Progenitor cell of endocrine pancreas (in vitro differentiated cells): ENCODE measurements around the gene NCAN. TPM values are rescaled to one million over a fixed set of nuclear protein-coding genes. Genes with fewer than 3 reads are reported as not detected.
"Not testable (repeated sequence)": the region's sequence is repeated elsewhere in the genome, so short reads cannot be mapped to it uniquely, and the experiment has no call there.

Source experiments
- DNase-seq: peaks from one replicate; pipeline ENCODE4 v3.0.0; 2021; ENCODE audit warnings: low spot score; ENCODE audit not compliant: unreplicated experiment
- H3K27ac Mint-ChIP-seq: 2 replicates; pipeline ENCODE4 v1.8.0; 2021; ENCODE audit warnings: mild to moderate bottlenecking, moderate library complexity, mixed read lengths
- H3K27me3 Mint-ChIP-seq: 2 replicates; pipeline ENCODE4 v1.8.0; 2021; ENCODE audit warnings: mixed read lengths
- H3K36me3 Mint-ChIP-seq: 2 replicates; pipeline ENCODE4 v1.8.0; 2022; ENCODE audit warnings: mixed read lengths; ENCODE audit not compliant: insufficient read depth
- H3K4me1 Mint-ChIP-seq: 2 replicates; pipeline ENCODE4 v1.8.0; 2021; ENCODE audit warnings: low read depth, mixed read lengths
- H3K4me3 Mint-ChIP-seq: 2 replicates; pipeline ENCODE4 v1.8.0; 2021; ENCODE audit warnings: low read depth, mild to moderate bottlenecking, moderate library complexity, mixed read lengths
- H3K9me3 Mint-ChIP-seq: 2 replicates; pipeline ENCODE4 v1.8.0; 2021; ENCODE audit warnings: low read depth, mixed read lengths
- CTCF ChIP-seq: fragments of 200-600 bp; sonication (generic); IDR thresholded peaks from one replicate; pipeline ENCODE4 v1.5.0; 2021; ENCODE audit warnings: antibody characterized with exemption, mild to moderate bottlenecking; ENCODE audit not compliant: unreplicated experiment
- total RNA-seq: library from RNA; stranded (reverse); gene quantifications from 2 replicates; pipeline ENCODE4 v1.2.1, GENCODE V29; 2021

The NCAN gene
- total RNA-seq, 1 donor from 2014 or later = 0.17 TPM

DNA sequence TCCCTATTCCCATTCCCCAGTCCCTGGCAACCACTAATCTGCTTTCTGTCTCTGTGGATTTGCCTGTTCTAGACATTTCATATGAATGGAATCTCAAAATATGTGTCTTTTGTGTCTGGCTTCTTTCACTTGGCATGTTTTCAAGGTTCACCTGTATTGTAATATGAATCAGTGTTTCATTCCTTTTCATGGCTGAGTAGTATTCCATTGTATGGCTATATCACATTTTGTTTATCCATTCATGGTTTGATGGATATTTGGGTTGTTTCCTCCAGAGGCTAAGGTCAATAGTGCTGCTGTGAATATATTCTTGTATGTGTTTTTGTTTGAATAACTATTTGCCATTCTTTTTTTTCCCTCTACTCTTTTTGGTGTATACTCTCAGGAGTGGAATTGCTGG lies 24.4 kb downstream of the NCAN start:
- no peaks in the 10 kb centered on the region for H3K36me3 Mint-ChIP-seq
- no peak overlapping the region for H3K27ac Mint-ChIP-seq
- peaks cover 26% of the 10 kb centered on the region for H3K27me3 Mint-ChIP-seq

DNA sequence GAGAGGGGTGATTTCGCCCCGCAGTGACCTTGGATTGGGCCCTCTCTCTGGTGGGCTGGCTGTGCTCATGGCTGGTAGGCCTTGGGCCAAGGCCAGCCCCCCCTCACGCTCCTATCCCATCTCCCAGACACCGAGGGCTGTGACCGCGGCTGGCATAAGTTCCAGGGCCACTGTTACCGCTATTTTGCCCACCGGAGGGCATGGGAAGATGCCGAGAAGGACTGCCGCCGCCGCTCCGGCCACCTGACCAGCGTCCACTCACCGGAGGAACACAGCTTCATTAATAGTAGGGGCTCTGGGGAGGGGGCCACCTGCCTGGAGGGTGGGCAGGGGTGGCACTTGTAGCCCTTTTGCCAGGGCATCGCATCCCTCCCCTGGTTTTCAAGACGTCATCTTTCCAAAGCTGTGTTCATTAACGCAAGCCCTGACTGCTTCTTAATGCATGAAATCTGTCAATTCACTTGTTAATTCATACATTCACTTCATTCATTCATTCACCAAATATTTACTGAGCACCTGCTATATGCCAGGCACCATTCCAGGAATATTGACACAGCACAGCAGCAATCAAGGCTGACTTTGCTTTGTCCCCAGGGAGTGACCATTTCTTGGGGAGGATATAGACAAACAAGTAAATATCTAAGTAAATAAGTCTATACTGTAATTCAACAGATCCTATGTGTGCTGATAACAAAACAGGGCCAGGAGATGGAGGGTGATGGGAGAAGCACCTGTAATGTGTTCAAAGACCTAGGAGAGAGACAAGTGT lies 26.6 kb downstream of the NCAN start:
- TF ChIP-seq CTCF = no peak
- no peak for DNase-seq
- H3K4me1 Mint-ChIP-seq = no peaks in the 10 kb centered on the region
- H3K27ac Mint-ChIP-seq = no peak overlapping the region
- H3K27me3 Mint-ChIP-seq = peaks cover 18% of the 10 kb centered on the region
- H3K4me3 Mint-ChIP-seq = no peak overlapping the region
- H3K36me3 Mint-ChIP-seq = no peaks in the 10 kb centered on the region
- H3K9me3 Mint-ChIP-seq = peaks cover 6% of the 10 kb centered on the region

More for the DNA sequence above, 24.4 kb downstream of the NCAN start:
- no peak for TF ChIP-seq CTCF
- DNase-seq = no peak
- Mint-ChIP-seq H3K4me1 (no peaks in the 10 kb centered on the region), H3K4me3 (no peak overlapping the region), H3K9me3 (peaks cover 6% of the 10 kb centered on the region)

DNA sequence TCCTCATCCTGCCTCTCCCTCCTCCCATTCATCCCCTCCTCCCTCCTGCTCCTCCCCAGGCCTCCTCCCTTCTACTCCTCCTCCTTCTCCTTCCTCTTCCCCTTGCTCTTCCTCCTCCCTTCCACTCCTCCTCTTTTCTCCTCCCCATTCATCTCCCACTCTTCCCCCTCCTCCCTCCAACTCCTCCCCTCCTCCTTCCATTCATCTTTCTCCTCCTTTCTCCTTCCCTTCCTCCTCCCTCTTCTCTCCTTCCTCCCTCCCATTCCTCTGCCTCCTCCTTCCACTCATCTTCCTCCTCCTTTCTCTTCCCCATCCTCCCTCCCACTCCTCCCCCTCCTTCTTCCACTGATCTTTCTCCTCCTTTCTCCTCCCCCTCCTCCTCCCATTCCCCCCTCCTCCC lies 27.9 kb downstream of the NCAN start:
- Mint-ChIP-seq H3K36me3 (no peaks in the 10 kb centered on the region), H3K4me1 (no peaks in the 10 kb centered on the region), H3K9me3 (peaks cover 6% of the 10 kb centered on the region), H3K27me3 (peaks cover 18% of the 10 kb centered on the region), H3K27ac (no peak overlapping the region), H3K4me3 (no peak overlapping the region)
- no peak for TF ChIP-seq CTCF
- no peak for DNase-seq

- no peaks in the 10 kb centered on the region for H3K4me1 Mint-ChIP-seq
- no peak overlapping the region for H3K4me3 Mint-ChIP-seq
- DNase-seq = no peak
- no peaks in the 10 kb centered on the region for H3K36me3 Mint-ChIP-seq
- no peak for TF ChIP-seq CTCF
- no peak overlapping the region for H3K27ac Mint-ChIP-seq
- peaks cover 18% of the 10 kb centered on the region for H3K27me3 Mint-ChIP-seq
- H3K9me3 Mint-ChIP-seq = peaks cover 6% of the 10 kb centered on the region
Measured at GRCh38 chr19:19240476-19240875, 28.7 kb downstream of the NCAN start.

- H3K4me3 Mint-ChIP-seq = no peak overlapping the region
- no peaks in the 10 kb centered on the region for H3K36me3 Mint-ChIP-seq
- no peak for TF ChIP-seq CTCF
- no peak overlapping the region for H3K27ac Mint-ChIP-seq
- DNase-seq = no peak
- H3K4me1 Mint-ChIP-seq = no peaks in the 10 kb centered on the region
- H3K27me3 Mint-ChIP-seq = peaks cover 54% of the 10 kb centered on the region
- H3K9me3 Mint-ChIP-seq = no peaks in the 10 kb centered on the region
Measured at GRCh38 chr19:19250196-19250801, 38.5 kb downstream of the NCAN start.

GRCh38 chr19:19253409-19253808 lies 41.7 kb downstream of the NCAN start:
- not testable (repeated sequence) for DNase-seq, H3K4me3 Mint-ChIP-seq, H3K36me3 Mint-ChIP-seq, H3K9me3 Mint-ChIP-seq, H3K27ac Mint-ChIP-seq, H3K4me1 Mint-ChIP-seq
- peaks cover 53% of the 10 kb centered on the region for H3K27me3 Mint-ChIP-seq
